Activated T-cell treated with anti-CD3 and anti-CD28 coated beads for 24 hours (primary cell): ENCODE data around the gene RNU2-63P.
"Not testable (repeated sequence)": the region's sequence is repeated elsewhere in the genome, so short reads cannot be mapped to it uniquely, and the experiment has no call there.

Experiments used
- DNase-seq: peaks from one replicate; pipeline ENCODE4 v3.0.0-alpha.2; 2020; ENCODE audit warnings: low read depth

Gene RNU2-63P

DNA sequence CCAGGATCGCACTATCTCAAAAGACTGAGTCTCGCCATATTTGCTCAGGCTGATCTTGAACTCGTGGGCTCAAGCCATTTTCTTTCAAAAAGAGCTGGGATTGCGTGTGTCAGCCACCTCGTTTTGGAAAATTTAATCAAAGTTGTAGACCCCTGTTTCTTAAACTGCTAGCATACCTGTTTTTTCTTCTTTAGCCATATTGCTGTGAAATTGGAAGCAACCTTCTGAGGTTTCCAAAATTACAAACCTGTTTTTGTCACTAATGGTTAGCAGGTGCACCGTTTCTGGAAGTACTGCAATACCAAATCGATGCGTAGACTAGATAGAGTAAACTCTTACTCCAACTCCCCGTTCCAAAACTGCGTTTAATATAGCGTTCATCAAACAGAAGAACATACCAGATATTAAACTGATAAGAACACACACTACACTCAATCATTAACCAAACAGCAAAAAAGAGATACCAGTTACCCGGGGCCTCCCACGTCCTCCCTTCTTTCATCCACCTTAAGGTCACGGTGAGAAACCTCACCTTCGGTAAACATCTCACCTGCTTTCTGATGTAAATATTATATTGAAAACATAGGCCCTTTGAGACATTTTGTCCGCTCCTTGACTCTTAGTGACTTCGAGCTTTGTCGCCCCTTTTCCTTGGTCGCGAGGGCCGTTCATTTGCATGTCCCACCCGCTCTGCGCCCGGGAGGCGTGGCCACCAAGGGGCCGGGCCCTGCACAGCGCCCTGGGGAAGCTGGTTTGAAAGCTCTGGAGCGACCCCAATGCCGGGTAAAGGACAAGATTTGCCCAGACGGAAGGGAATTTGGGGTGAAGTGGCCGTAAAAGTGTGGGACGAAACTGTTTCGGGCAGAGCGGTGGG, at the start of gene RNU2-63P:
TSS of gene RNU2-63P (minus strand) at position 462 of the 874 bp plus-strand sequence.
- DNase-seq = peak; percentile 68

DNA sequence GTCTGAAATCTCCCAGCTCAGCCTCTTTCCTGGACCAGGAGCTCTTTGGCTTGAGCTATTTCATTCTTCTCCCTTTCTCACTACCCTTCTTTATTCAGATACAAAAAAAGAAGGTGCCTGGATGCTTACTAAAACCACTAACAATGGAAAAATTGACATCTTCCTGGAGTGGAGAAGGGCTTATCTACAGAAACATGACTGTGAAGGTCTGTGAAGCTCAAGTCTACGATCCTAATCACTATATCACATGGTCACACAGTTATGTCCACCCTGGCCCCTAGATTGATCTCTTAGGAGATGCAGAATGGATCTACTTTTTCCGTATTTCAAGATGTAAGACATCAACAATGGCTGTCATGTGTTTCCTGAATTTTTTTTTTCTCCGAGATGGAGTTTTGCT, 44.9 kb upstream of the RNU2-63P start:
- DNase-seq = no peak

DNA sequence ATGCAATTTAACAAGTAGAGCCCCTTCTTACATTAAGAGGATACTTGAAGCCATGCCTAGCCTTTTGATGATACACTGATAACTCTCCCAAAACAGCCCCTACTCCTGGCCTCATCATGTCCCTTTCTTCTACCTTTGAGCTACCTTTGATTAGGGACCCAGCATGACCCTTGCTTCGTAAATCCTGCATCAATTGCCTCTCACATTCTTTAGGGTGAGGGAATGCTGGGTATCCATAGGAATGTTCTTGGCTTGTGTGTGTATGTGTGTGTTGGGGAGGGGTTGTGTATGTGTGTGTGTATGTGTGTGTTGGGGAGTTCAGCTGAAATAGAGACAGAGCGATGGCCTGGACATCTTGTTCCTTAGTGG, 44.5 kb upstream of the RNU2-63P start:
- no peak for DNase-seq

DNA sequence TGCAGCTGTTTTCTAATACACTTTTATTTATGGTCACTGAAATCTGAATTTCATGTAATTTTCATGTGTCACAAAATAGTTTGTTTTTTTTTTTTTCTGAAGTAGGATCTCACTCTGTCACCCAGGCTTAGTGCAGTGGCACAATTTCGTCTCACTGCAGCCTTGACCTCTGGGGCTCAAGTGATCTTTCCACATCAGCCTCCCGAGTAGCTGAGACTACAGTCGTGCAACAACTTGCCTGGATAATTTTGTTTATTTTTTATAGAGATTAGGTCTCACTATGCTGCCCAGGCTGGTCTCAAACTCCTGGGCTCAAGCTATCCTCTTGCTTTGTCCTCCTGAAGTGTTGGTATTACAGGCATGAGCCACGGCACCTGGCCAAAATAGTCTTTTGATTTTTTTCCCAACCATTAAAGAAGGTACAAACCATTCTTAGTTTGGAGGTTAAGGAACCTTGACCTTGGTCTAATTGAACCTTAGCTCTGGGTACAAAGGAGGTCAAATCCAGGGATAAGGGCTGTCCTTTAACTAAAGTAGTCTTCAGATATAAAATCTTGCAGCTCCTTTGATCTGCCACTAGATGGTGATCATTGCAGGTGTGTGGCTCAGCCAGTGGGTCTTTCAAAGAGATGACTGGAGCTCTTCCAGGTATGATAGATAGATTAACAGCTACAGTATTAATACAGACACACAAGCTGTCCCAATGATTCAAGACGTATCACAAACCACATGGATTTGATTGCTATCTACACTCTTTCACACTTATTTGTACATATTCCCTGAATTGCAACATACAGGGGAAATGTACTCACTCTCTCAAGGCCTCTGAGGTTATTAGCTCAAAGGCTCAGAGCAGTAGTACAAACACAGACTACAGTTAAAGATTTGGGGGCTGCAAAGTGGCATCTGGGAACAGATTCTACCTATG, 43.9 kb upstream of the RNU2-63P start:
- no peak for DNase-seq

DNA sequence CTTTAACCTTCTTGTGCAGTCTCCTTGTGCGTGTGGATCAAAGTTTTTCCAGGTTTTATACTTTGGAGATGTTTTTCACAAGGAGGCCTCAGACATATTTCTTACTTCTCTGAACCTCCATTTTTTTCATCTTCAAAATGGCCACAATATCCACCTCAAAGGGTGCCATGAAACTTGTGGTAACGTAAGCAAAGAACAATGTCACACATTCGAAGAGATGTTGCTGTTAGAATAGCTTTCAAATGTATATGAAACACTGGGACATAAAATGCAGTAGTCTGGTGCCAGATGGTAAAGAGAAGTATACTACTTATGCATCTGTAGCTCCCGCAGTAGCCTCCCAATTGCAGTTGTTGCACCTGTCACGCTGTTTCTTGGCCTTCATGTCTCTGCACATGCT, 41.8 kb upstream of the RNU2-63P start:
- no peak for DNase-seq

DNA sequence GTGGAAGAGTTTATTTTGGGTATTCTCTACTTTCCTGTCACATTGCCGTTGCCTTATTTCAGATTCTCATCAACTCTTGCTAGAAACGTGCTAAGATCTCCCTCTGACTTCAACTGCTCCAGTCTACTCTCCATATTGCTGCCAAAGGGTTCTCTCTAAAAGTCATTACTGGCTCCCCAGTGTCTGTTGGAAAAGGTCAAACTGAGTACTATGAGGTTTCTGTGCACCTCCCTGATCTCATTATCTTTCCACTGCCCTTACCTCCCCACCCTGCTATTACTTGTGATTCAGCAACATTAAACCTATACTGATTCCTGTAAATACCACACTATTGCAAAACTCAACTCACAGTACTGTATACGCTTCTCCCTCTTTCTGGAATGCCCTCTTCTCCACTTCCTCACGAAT, 41.1 kb upstream of the RNU2-63P start:
- no peak for DNase-seq

DNA sequence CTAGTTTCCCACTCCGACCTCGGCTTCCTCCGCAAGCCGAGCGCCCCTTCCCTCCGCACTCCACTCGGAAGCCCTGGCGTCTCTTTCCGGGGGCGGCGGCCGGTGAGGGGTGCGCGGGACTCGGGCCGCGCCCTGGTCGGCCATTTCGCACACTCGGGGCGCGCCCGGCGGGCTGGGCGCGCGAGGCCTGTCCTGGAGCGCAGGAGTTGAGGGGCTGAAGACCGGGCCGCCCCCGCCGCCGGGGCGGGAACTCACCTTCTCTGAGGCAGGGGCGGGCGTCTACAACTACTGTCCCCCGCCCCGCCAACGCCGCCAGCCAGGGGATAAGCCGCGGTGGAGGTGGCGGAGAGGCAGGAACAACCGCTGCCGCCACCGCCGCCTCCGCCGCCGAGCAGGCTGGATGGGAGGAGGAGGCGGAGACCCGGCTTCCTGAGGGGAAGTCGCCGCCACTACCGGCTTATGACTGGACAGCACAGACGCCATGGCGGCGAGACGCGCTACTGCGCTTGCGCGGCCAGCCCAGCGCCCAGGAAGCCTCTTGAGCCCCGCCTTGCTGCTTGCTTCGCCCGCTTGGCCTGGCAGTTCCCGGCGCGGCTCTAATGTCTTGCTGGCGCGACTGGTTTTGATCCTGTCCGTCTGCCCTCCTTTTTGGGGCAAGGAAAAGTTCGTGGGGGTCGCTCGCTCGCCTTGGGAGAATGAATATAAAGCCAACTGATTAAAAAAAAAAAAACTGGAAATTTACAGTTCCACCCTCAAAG, 39.2 kb upstream of the RNU2-63P start, which contains the start of gene KRCC1:
TSS of gene KRCC1 (minus strand) at position 413 of the 758 bp plus-strand sequence. CDS start 27,220 bp downstream, outside the sequence.
- DNase-seq = peak; percentile 90

DNA sequence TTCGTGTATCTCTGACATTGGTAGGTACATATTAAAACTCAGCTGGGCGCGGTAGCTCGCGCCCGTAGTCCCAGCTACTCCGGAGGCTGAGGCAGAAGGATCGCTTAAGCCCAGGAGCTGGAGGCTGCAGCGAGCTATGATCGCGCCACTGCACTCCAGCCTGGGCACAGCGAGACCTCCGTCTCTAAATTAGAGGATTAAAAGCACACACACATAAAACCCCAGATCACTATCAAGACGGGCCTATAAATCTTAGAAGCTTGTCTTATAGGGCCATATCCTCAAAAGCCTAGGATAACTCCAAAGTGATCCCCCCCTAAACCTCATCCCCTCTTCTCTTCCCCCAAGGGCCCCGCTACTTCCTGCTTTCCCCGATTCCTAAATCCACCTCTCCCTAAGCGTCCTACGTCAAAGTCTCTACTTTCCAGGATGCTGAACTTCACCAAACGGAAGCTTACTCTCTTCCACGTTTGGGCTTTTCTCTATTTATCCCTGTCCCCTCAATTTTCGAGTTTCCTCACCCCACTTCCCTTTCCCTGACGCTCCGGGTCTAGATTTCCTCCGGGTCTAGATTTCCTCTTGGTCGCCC, 38.5 kb upstream of the RNU2-63P start:
- no peak for DNase-seq

DNA sequence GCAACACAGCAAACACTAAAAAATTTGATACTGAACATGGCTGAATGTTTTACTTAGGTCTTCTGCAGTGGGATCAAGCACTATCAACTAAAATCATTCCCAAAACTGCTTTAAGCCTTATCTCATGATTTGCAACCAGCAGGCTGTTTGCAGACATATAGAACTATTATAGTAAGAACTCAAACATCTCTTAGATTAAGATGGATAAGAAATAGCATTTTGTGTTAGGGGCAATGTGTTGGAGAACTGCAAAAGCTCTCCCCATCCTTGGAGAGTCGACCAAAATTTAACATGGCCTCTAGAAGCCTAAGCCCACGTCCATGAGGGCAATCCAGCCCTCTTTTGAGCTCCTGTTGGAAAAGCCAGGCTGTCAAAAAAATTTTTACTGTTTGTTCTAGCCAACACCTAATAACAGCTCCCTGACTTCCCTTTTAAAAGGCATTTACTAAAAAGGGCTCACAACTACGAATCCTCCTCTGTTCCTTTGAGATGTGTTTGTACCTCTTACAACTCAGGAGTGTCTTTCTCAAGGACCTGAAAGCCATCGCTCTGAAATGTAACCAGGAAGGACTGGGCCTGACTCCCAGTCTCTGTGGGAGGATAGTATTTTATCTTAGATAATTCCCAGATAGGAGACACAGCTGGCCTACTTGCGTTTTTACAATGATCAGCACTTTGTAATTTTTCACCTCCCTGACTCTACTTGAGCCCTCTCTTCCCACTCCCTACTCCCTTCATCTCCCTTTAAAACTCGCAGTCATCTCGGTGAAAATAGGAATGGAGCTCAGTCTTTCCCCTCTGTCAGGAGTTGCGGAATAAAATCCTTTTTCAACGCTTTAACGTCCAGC, 37.8 kb upstream of the RNU2-63P start:
- DNase-seq = no peak

DNA sequence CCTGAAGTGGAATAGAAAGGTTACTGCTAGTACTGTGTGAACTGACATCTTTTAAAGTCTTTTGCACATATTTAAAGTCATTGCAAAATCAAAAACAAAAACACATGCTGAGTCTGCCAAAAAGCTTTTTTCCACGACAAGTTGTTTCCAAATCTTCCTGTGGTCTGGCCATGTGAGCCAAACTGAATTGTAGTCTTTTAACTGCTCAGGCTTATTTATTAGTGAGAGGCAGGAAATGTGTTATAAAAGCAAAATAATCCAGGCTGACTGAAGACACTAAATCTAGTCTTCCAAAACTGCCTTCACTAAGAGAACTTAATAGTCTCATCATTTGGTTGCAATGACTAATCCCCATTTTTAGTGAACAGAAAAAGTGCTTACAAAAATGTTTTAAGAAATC, 36.9 kb upstream of the RNU2-63P start:
- no peak for DNase-seq

DNA sequence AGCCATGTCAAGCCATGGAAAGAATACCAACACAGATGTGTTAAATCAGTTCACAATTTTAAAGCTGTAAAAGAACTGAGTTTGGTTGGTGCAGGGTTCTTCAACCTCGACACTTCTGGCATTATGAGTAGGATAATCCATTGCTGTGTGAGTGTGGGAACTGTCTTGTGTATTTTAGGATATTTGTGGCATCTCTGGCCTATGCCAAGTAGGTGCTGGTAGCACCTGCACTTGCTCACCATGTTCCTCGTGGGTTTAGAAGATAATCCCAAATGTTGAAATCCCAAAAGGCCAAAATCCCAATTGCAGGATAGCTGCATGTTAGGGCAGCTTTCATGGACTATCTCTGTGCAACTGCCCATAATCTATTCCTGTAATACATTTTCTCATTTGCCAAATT, 35.4 kb upstream of the RNU2-63P start:
- DNase-seq = no peak

DNA sequence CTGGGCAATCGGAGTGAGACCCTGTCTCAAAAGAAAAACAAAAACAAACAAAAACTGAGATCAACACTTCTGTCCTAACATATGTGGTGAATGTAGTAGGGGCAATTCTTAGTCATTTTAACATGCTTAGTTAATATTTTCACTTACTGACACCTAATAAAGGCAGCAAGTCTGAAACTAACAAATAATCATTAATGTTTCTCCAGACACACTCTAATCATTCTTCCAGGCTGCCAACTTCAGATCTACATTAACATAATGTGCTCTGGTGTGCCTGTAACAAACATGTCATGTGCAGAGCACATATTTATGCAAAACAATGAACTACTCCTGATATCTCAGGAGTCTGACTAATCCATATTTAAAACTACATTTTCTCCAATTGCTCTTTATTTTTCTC, 33.3 kb upstream of the RNU2-63P start:
- no peak for DNase-seq

DNA sequence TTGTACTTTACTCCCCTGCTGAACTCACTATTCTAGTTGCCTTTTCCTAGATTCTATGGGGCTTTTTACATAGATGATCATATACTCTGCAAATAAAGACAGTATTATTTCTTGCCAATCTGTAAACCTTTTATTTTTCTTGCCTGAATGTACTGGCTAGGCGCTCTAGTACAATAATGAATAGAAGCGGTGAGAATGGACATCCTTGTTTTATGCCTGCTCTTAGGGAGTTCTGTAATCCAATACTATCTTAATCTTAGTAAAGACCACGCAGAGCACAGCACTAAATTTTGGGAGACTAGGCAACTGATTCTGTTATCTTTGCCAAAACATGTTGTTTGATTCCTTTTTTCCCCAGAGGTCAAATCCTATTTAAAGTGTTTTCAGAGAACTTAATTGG, 32.2 kb upstream of the RNU2-63P start:
- no peak for DNase-seq

DNA sequence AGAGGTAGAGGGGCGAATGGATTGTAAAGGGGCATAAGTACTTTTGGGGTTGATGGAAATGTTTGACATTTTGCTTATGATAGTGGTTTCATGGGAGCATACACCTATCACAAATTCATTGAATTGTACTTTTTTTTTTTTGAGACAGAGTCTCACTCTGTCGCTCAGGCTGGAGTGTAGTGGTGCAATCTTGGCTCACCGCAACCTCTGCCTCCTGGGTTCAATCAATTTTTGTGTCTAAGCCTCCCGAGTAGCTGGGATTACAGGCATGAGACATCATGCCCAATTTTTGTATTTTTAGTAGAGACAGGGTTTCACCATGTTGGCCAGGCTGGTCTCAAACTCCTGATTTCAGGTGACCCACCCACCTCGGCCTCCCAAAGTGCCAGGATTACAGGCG, 29.2 kb upstream of the RNU2-63P start:
- DNase-seq = not testable (repeated sequence)

DNA sequence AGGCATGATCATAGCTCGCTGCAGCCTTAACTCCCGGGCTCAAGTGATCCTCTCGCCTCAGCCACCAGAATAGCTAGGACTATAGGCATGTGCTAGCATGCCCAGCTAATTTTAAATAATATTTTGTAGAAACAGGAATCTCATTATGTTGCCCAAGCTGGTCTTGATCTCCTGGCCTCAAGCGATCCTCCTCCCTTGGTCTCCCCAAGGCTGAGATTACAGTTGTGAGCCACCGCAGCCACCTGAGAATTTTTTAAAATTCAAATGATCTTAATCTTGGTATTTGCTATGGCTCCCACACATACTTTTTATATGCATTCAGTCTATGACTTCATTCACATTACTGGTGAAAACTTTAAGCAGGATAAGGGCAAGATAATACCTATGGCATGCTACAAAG, 26.1 kb upstream of the RNU2-63P start:
- no peak for DNase-seq

DNA sequence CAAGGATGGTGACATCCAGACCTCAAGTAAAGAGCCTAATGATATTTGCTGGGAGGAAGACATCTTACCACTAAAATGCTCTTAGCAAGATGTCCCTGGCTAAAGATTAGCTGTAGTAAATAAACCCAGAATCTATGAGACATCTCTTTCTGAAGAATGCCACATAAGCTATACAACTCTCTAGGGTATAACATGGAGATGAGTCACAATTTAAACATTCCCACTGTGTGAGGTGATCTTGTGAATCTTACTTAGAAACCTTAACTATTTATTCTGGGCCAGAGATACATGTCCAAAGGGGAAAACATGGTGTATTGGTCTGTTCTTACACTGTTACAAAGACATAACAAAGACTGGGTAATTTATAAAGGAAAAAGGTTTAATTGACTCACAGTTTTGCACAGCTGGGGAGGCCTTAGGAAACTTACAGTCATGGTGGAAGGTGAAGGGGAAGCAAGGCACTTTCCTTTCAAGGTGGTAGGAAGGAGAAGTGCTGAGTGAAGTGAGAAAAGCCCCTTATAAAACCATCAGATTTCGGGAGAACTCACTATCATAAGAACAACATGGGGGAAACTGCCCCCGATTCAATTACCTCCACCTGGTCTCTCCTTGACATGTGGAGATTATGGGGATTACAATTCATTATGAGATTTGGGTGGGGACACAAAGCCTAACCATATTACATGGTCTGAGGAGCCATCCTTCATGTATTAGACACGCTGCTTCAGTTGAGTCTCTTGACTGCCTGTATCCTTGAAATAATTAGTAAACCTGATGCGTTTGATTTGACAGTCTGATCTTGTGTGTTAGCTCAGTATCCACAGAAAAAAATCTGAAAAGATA, 22.1 kb upstream of the RNU2-63P start:
- no peak for DNase-seq

DNA sequence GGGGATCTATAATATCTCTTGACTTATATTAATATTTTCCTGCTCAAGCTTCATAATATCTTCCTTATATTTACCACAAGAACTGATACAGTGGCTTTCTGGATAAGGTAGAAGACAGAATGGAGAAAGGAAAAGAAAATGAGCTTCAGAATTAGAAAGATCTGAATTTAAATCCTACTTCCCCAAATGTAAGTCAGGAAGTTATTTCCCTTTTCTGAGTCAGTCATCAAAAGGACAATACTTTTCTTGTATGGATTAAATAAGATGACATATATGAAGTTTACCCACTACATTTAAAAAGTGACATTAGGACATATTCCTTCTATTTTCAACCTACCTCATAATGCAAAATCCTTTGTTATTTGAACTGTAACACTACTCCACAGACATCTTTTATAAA, 20.3 kb upstream of the RNU2-63P start:
- DNase-seq = no peak

DNA sequence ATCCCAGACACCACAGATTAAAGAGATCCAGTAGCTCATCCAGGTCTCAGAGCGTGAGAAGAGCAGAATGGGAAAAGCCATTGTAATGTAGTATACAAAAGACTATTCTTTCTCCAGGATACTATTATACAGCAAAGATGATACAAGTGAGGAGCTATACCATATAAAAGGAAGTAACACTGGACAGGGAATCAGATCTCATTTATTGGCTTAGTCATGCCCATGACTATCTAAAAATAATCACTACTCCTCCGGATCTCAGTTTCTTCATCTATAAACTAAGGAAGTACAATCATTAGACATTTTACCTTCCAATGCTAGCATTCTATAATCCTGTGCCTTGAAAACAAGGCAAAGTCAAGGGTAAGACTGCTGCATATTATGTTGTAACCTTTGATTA, 19.8 kb upstream of the RNU2-63P start:
- DNase-seq = no peak

DNA sequence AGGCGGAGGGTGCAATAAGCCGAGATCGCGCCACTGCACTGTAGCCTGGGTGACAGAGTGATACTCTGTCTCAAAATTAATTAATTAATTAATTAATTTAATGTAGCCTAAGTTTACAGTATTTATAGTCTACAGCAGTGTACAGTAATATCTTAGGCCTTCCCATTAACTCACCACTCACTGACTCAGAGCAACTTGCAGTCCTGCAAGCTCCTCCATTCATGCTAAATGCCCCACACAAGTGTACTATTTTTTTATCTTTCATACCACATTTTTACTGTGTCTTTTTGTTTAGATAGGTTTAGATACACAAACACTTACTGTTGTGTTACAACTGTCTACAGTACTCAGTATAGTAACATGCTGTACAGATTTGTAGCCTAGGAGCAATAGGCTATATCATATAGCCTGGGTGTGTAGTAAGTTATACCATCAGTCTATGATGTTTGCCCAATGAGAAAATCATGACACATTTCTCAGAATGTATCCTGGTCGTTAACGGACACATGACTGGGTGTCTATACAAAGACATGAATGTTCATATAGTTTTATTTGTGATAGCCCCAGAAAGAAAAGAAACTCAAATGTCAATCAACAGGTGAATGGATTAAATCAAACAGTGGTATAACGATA, 15.8 kb upstream of the RNU2-63P start:
- no peak for DNase-seq
